Measurements from ENCODE around the gene WWOX.

Gene WWOX

GRCh38 chr16:78060809-78061208, 38.6 kb upstream of the WWOX start:
- Histone ChIP-seq H3K27ac (no peak overlapping the region), H3K9me3 (no peaks in the 10 kb centered on the region), H3K27me3 (no peaks in the 10 kb centered on the region), H3K36me3 (no peaks in the 10 kb centered on the region), H3K4me3 (ENCODE audit: low read depth in 1 of 2, low read length in 1 of 2) (no peak overlapping the region), H3K4me1 (ENCODE audit: control insufficient read depth in 1 of 2, insufficient read depth in 1 of 2, low read depth in 1 of 2, low read length in 1 of 2) (no peaks in the 10 kb centered on the region)
- no peak for TF ChIP-seq CTCF (IDR thresholded peaks at IDR 0.05)

GRCh38 chr16:78065319-78065718, 34.1 kb upstream of the WWOX start:
- H3K4me1 ChIP-seq (ENCODE audit: control insufficient read depth in 1 of 2, insufficient read depth in 1 of 2, low read depth in 1 of 2, low read length in 1 of 2), result no peaks in the 10 kb centered on the region
- H3K9me3 ChIP-seq, result no peaks in the 10 kb centered on the region
- no peak overlapping the region for H3K4me3 ChIP-seq (ENCODE audit: low read depth in 1 of 2, low read length in 1 of 2)
- no peaks in the 10 kb centered on the region for H3K27me3 ChIP-seq
- no peak for TF ChIP-seq CTCF (IDR thresholded peaks at IDR 0.05)
- no peaks in the 10 kb centered on the region for H3K36me3 ChIP-seq
- no peak overlapping the region for H3K27ac ChIP-seq

- no peak for TF ChIP-seq CTCF (IDR thresholded peaks at IDR 0.05)
- H3K27me3 ChIP-seq, result peaks cover 30% of the 10 kb centered on the region
- H3K4me1 ChIP-seq (ENCODE audit: control insufficient read depth in 1 of 2, insufficient read depth in 1 of 2, low read depth in 1 of 2, low read length in 1 of 2), result no peaks in the 10 kb centered on the region
- no peaks in the 10 kb centered on the region for H3K9me3 ChIP-seq
- H3K36me3 ChIP-seq, result no peaks in the 10 kb centered on the region
- no peak overlapping the region for H3K27ac ChIP-seq
- no peak overlapping the region for H3K4me3 ChIP-seq (ENCODE audit: low read depth in 1 of 2, low read length in 1 of 2)
These were observed 29.5 kb upstream of the WWOX start for GRCh38 chr16:78069913-78070312.

DNA sequence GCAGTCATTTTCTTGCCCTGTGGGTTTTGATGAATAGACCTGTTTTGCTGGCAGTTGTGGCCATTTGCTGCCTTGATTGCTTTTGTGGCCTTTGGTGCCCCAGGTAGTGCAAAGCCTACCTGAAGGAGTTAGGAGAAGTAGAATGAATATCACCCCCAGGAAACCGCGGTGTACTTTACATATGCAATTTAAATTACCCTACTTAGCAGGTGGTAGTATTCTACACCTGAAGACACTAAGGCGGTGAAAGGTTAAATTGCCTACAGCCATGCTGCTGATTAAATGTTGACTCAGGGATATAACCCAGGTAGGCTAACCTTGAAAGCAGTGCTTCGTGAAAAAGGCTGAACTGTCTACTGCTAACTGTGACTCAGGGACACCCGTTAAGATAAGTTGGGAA, 27.2 kb upstream of the WWOX start:
- H3K4me1 ChIP-seq (ENCODE audit: control insufficient read depth in 1 of 2, insufficient read depth in 1 of 2, low read depth in 1 of 2, low read length in 1 of 2), result no peaks in the 10 kb centered on the region
- no peak for TF ChIP-seq CTCF (IDR thresholded peaks at IDR 0.05)
- no peak overlapping the region for H3K27ac ChIP-seq
- H3K27me3 ChIP-seq, result peaks cover 30% of the 10 kb centered on the region
- H3K4me3 ChIP-seq (ENCODE audit: low read depth in 1 of 2, low read length in 1 of 2), result no peak overlapping the region
- H3K36me3 ChIP-seq, result no peaks in the 10 kb centered on the region
- no peaks in the 10 kb centered on the region for H3K9me3 ChIP-seq

DNA sequence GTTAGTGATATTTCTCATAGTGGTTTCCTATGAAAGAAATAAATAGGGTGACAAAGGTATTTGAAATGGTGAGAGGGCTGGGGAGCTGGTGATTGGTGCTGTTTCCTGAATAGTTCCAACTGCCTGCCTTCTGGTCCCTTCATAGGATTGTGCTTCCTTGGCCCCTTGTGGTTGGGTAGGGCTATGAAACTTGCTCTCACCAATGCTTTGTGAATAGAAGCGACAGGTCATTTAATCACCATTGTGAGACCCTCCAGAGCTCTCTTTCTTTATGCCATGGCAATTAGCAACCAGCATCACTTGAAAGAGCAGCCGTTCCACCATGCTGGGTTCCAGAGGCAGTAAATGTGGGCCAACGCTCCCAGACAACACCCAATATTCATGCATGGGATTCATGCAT, 23.7 kb upstream of the WWOX start:
- H3K9me3 ChIP-seq, result no peaks in the 10 kb centered on the region
- H3K36me3 ChIP-seq, result no peaks in the 10 kb centered on the region
- no peaks in the 10 kb centered on the region for H3K4me1 ChIP-seq (ENCODE audit: control insufficient read depth in 1 of 2, insufficient read depth in 1 of 2, low read depth in 1 of 2, low read length in 1 of 2)
- H3K27ac ChIP-seq, result no peak overlapping the region
- H3K4me3 ChIP-seq (ENCODE audit: low read depth in 1 of 2, low read length in 1 of 2), result no peak overlapping the region
- no peak for TF ChIP-seq CTCF (IDR thresholded peaks at IDR 0.05)
- peaks cover 30% of the 10 kb centered on the region for H3K27me3 ChIP-seq

GRCh38 chr16:78081341-78081740, 18.1 kb upstream of the WWOX start:
- no peaks in the 10 kb centered on the region for H3K27me3 ChIP-seq

More at GRCh38 chr16:78081341-78081740, 18.1 kb upstream of the WWOX start:
- H3K9me3 ChIP-seq, result no peaks in the 10 kb centered on the region
- no peak overlapping the region for H3K4me3 ChIP-seq (ENCODE audit: low read depth in 1 of 2, low read length in 1 of 2)
- H3K4me1 ChIP-seq (ENCODE audit: control insufficient read depth in 1 of 2, insufficient read depth in 1 of 2, low read depth in 1 of 2, low read length in 1 of 2), result no peaks in the 10 kb centered on the region
- H3K27ac ChIP-seq, result no peak overlapping the region
- TF ChIP-seq CTCF (IDR thresholded peaks at IDR 0.05), result no peak
- H3K36me3 ChIP-seq, result no peaks in the 10 kb centered on the region
